HepG2 (cell line): ENCODE results near the gene MSMP. TPM values are rescaled to one million over a fixed set of nuclear protein-coding genes. Genes with fewer than 3 reads are reported as not detected.
A peak's percentile ranks its signal among the peaks of the same experiment; 100 is the strongest.

ENCODE experiments used
- DPF2 ChIP-seq: sonication (generic); formaldehyde crosslinking; IDR thresholded peaks from 2 replicates; pipeline ENCODE4 v1.4.0; 2020; ENCODE audit warnings: mild to moderate bottlenecking, low read depth, missing genetic modification reagents, borderline replicate concordance
- HNRNPLL ChIP-seq: fragments of 200-400 bp; formaldehyde crosslinking; IDR thresholded peaks from 2 replicates; pipeline ENCODE4 v1.6.1; 2017; ENCODE audit warnings: mild to moderate bottlenecking, low read depth, low read length; ENCODE audit not compliant: poor library complexity, severe bottlenecking
- ZC3H4 ChIP-seq: sonication (generic); formaldehyde crosslinking; IDR thresholded peaks from 2 replicates; pipeline ENCODE4 v1.4.0; 2020; ENCODE audit warnings: missing genetic modification reagents, borderline replicate concordance
- ZNF136 ChIP-seq: sonication (generic); formaldehyde crosslinking; IDR thresholded peaks from 2 replicates; pipeline ENCODE4 v1.8.1; 2022; ENCODE audit warnings: low read depth, mild to moderate bottlenecking, moderate library complexity, missing genetic modification reagents
- ZNF318 ChIP-seq: sonication (generic); formaldehyde crosslinking; IDR thresholded peaks from 2 replicates; pipeline ENCODE4 v1.4.0; 2020; ENCODE audit warnings: mild to moderate bottlenecking, missing genetic modification reagents
- polyA plus RNA-seq, 8 experiments: library from polyadenylated mRNA; depleted of rRNA in 3 of 8; stranded (reverse) in 7 of 8; unstranded in 1 of 8; fragments of >200 nt; fragmentation: Illumina TruSeq in 4 of 8; extraction: Trizol in 4 of 8; gene quantifications; 2 replicates each; pipeline versions ENCODE4 v1.2.1 to v1.2.3, GENCODE V29; 2011 to 2016; ENCODE audit warnings: low read depth in 4 of 8, missing spikeins in 1 of 8, mixed read lengths in 1 of 8; ENCODE audit not compliant: insufficient read depth in 1 of 8
- total RNA-seq, 5 experiments: library from RNA; depleted of rRNA; stranded (reverse); fragments of >200 nt; fragmentation: Illumina TruSeq; extraction: Trizol; gene quantifications; 2 replicates each; pipeline ENCODE4 v1.2.3, GENCODE V29; 2016; ENCODE audit warnings: low read depth in 1 of 5
- TF ChIP-seq, protein P1 (sequence below), 2 experiments: fragments of 450-650 bp in 1 of 2; sonication (generic) in 1 of 2; formaldehyde crosslinking in 1 of 2; IDR thresholded peaks; 2 replicates each; pipeline versions ENCODE4 v1.6.1 to v1.8.0; 2016 to 2022; ENCODE audit warnings: antibody characterized with exemption in 1 of 2, mild to moderate bottlenecking in 1 of 2, missing genetic modification reagents in 1 of 2
- TF ChIP-seq, protein P2 (sequence below): sonication (generic); formaldehyde crosslinking; IDR thresholded peaks from 2 replicates; pipeline ENCODE4 v1.5.0; 2020; ENCODE audit warnings: mild to moderate bottlenecking, missing genetic modification reagents

The MSMP gene
- total and polyA plus RNA-seq, 2 of the 13 experiments (the other 11 are each of a cell fraction or from before 2014, with no cell fraction given): 0.24 to 0.46 TPM

GRCh38 chr9:35732185-35732799 is 21.8 kb downstream of the MSMP start, which contains the start of the genes CREB3 and TLN1 (continued):
- TF ChIP-seq, protein P1, sequence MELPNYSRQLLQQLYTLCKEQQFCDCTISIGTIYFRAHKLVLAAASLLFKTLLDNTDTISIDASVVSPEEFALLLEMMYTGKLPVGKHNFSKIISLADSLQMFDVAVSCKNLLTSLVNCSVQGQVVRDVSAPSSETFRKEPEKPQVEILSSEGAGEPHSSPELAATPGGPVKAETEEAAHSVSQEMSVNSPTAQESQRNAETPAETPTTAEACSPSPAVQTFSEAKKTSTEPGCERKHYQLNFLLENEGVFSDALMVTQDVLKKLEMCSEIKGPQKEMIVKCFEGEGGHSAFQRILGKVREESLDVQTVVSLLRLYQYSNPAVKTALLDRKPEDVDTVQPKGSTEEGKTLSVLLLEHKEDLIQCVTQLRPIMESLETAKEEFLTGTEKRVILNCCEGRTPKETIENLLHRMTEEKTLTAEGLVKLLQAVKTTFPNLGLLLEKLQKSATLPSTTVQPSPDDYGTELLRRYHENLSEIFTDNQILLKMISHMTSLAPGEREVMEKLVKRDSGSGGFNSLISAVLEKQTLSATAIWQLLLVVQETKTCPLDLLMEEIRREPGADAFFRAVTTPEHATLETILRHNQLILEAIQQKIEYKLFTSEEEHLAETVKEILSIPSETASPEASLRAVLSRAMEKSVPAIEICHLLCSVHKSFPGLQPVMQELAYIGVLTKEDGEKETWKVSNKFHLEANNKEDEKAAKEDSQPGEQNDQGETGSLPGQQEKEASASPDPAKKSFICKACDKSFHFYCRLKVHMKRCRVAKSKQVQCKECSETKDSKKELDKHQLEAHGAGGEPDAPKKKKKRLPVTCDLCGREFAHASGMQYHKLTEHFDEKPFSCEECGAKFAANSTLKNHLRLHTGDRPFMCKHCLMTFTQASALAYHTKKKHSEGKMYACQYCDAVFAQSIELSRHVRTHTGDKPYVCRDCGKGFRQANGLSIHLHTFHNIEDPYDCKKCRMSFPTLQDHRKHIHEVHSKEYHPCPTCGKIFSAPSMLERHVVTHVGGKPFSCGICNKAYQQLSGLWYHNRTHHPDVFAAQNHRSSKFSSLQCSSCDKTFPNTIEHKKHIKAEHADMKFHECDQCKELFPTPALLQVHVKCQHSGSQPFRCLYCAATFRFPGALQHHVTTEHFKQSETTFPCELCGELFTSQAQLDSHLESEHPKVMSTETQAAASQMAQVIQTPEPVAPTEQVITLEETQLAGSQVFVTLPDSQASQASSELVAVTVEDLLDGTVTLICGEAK (IDR thresholded peaks at IDR 0.05): peak; percentile 38; the same call in 1 of the 2 replicates
- TF ChIP-seq, protein P1 (CRISPR knock-in tag; IDR thresholded peaks at IDR 0.05): peak; percentile 72; the same call in 1 of the 2 replicates
- TF ChIP-seq, protein P2, sequence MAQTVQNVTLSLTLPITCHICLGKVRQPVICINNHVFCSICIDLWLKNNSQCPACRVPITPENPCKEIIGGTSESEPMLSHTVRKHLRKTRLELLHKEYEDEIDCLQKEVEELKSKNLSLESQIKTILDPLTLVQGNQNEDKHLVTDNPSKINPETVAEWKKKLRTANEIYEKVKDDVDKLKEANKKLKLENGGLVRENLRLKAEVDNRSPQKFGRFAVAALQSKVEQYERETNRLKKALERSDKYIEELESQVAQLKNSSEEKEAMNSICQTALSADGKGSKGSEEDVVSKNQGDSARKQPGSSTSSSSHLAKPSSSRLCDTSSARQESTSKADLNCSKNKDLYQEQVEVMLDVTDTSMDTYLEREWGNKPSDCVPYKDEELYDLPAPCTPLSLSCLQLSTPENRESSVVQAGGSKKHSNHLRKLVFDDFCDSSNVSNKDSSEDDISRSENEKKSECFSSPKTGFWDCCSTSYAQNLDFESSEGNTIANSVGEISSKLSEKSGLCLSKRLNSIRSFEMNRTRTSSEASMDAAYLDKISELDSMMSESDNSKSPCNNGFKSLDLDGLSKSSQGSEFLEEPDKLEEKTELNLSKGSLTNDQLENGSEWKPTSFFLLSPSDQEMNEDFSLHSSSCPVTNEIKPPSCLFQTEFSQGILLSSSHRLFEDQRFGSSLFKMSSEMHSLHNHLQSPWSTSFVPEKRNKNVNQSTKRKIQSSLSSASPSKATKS: no peak
- TF ChIP-seq DPF2: no peak
- TF ChIP-seq ZNF136 (CRISPR knock-in tag): peak; percentile 85
- TF ChIP-seq HNRNPLL: peak; percentile 93
- no peak for TF ChIP-seq ZC3H4 (CRISPR knock-in tag)
- no peak; the same call in 1 of the 2 replicates for TF ChIP-seq ZNF318 (CRISPR knock-in tag)
